ENCODE results near the gene RACK1. TPM values are rescaled to one million over a fixed set of nuclear protein-coding genes. Genes with fewer than 3 reads are reported as not detected.
A peak's percentile ranks its signal among the peaks of the same experiment; 100 is the strongest.

Gene RACK1
- total and polyA plus RNA-seq, 2 of the 13 experiments (the other 11 are each of a cell fraction or from before 2014, with no cell fraction given), result 2,514 to 6,141 TPM

DNA sequence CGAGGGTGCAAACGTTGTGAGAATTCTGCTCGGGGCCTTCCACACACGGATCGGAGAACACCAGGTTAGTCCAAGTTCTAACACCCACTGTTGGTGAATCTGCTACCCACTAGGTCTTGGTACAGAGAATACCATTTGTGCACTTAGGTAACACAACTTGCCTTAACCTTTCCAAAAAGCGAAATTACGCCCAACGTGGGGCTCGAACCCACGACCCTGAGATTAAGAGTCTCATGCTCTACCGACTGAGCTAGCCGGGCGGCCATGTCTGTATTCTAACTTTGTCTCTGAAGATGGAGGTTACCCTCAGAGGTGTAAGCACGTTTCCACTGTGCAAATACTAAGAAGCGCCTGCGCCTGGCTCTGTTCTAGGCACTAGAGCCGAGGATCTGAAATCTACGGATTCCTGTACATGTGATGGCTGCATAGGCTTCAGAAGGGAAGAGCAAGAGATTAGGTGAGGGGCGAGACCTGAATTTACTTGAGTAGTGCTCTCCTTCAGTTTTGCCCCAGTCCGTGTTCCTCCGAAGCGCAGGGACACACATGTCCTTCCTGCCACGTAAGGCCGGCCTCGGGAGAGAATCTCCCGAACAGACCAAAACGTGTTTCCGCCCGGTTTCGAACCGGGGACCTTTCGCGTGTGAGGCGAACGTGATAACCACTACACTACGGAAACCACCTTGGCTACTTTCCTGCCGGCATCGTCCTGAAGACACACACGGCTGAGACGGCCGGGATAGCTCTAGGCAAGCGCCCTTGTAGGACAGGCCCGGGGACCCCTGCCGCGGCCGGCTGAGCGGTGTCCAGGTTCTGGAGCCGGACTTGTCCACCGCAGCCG, 21.7 kb downstream of the RACK1 start (continued):
- TF ChIP-seq, protein P1, sequence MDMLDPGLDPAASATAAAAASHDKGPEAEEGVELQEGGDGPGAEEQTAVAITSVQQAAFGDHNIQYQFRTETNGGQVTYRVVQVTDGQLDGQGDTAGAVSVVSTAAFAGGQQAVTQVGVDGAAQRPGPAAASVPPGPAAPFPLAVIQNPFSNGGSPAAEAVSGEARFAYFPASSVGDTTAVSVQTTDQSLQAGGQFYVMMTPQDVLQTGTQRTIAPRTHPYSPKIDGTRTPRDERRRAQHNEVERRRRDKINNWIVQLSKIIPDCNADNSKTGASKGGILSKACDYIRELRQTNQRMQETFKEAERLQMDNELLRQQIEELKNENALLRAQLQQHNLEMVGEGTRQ (IDR thresholded peaks at IDR 0.05; ENCODE audit: low read depth, low read length), result no peak
- TF ChIP-seq, protein P1 (CRISPR knock-in tag; IDR thresholded peaks at IDR 0.05; ENCODE audit: borderline replicate concordance), result 0 out of 2 replicates have a peak, but pooled peaks have one; percentile 4
- TF ChIP-seq, protein P2, sequence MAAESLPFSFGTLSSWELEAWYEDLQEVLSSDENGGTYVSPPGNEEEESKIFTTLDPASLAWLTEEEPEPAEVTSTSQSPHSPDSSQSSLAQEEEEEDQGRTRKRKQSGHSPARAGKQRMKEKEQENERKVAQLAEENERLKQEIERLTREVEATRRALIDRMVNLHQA (CRISPR knock-in tag; IDR thresholded peaks at IDR 0.05), result no peak
- TF ChIP-seq ZNF230 (CRISPR knock-in tag; IDR thresholded peaks at IDR 0.05) (no peak), ZNF780A (CRISPR knock-in tag; IDR thresholded peaks at IDR 0.05) (peak; percentile 75; the same call in 1 of the 2 replicates), ZNF546 (CRISPR knock-in tag; conservative IDR thresholded peaks at IDR 0.05) (peak; percentile 59; the same call in 1 of the 2 replicates), RFX1 (IDR thresholded peaks at IDR 0.05) (no peak), TCF7 (IDR thresholded peaks at IDR 0.05; ENCODE audit: low read depth) (no peak; the same call in 1 of the 2 replicates), ZNF678 (CRISPR knock-in tag; IDR thresholded peaks at IDR 0.05) (no peak), CC2D1A (CRISPR knock-in tag; IDR thresholded peaks at IDR 0.05) (no peak), PLRG1 (conservative IDR thresholded peaks at IDR 0.05) (no peak), CENPT (CRISPR knock-in tag; IDR thresholded peaks at IDR 0.05; ENCODE audit: low read depth) (0 out of 2 replicates have a peak, but pooled peaks have one; percentile 39), TARDBP (CRISPR knock-in tag; IDR thresholded peaks at IDR 0.05) (peak; percentile 85), KDM5B (CRISPR knock-in tag; IDR thresholded peaks at IDR 0.05; ENCODE audit: borderline replicate concordance) (peak; percentile 56; the same call in 1 of the 2 replicates), ETV5 (CRISPR knock-in tag; IDR thresholded peaks at IDR 0.05; ENCODE audit: borderline replicate concordance) (peak; percentile 74; the same call in 1 of the 2 replicates), ZNF720 (CRISPR knock-in tag; IDR thresholded peaks at IDR 0.05) (0 out of 2 replicates have a peak, but pooled peaks have one; percentile 83)
- TF ChIP-seq, protein P3, sequence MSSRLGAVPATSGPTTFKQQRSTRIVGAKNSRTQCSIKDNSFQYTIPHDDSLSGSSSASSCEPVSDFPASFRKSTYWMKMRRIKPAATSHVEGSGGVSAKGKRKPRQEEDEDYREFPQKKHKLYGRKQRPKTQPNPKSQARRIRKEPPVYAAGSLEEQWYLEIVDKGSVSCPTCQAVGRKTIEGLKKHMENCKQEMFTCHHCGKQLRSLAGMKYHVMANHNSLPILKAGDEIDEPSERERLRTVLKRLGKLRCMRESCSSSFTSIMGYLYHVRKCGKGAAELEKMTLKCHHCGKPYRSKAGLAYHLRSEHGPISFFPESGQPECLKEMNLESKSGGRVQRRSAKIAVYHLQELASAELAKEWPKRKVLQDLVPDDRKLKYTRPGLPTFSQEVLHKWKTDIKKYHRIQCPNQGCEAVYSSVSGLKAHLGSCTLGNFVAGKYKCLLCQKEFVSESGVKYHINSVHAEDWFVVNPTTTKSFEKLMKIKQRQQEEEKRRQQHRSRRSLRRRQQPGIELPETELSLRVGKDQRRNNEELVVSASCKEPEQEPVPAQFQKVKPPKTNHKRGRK (CRISPR knock-in tag; IDR thresholded peaks at IDR 0.05), result no peak
- TF ChIP-seq, protein P4, sequence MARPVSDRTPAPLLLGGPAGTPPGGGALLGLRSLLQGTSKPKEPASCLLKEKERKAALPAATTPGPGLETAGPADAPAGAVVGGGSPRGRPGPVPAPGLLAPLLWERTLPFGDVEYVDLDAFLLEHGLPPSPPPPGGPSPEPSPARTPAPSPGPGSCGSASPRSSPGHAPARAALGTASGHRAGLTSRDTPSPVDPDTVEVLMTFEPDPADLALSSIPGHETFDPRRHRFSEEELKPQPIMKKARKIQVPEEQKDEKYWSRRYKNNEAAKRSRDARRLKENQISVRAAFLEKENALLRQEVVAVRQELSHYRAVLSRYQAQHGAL (CRISPR knock-in tag; IDR thresholded peaks at IDR 0.05; ENCODE audit: not compliant biosample characterization), result no peak
- TF ChIP-seq, protein P5, sequence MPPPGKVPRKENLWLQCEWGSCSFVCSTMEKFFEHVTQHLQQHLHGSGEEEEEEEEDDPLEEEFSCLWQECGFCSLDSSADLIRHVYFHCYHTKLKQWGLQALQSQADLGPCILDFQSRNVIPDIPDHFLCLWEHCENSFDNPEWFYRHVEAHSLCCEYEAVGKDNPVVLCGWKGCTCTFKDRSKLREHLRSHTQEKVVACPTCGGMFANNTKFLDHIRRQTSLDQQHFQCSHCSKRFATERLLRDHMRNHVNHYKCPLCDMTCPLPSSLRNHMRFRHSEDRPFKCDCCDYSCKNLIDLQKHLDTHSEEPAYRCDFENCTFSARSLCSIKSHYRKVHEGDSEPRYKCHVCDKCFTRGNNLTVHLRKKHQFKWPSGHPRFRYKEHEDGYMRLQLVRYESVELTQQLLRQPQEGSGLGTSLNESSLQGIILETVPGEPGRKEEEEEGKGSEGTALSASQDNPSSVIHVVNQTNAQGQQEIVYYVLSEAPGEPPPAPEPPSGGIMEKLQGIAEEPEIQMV (CRISPR knock-in tag; IDR thresholded peaks at IDR 0.05; ENCODE audit: low read depth), result no peak; the same call in 1 of the 2 replicates
- TF ChIP-seq, protein P6, sequence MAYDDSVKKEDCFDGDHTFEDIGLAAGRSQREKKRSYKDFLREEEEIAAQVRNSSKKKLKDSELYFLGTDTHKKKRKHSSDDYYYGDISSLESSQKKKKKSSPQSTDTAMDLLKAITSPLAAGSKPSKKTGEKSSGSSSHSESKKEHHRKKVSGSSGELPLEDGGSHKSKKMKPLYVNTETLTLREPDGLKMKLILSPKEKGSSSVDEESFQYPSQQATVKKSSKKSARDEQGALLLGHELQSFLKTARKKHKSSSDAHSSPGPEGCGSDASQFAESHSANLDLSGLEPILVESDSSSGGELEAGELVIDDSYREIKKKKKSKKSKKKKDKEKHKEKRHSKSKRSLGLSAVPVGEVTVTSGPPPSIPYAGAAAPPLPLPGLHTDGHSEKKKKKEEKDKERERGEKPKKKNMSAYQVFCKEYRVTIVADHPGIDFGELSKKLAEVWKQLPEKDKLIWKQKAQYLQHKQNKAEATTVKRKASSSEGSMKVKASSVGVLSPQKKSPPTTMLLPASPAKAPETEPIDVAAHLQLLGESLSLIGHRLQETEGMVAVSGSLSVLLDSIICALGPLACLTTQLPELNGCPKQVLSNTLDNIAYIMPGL (CRISPR knock-in tag; IDR thresholded peaks at IDR 0.05; ENCODE audit: borderline replicate concordance in 1 of 2, low read depth in 1 of 2), result peak; percentile 100

Measured in HepG2 (cell line).